Measurements from ENCODE around the gene IFI27L1. TPM values are rescaled to one million over a fixed set of nuclear protein-coding genes. Genes with fewer than 3 reads are reported as not detected.
A peak's percentile ranks its signal among the peaks of the same experiment; 100 is the strongest.
"Not testable (repeated sequence)": the region's sequence is repeated elsewhere in the genome, so short reads cannot be mapped to it uniquely, and the experiment has no call there.

The IFI27L1 gene
- total RNA-seq, 1 donor from 2014 or later: 14.0 TPM

DNA sequence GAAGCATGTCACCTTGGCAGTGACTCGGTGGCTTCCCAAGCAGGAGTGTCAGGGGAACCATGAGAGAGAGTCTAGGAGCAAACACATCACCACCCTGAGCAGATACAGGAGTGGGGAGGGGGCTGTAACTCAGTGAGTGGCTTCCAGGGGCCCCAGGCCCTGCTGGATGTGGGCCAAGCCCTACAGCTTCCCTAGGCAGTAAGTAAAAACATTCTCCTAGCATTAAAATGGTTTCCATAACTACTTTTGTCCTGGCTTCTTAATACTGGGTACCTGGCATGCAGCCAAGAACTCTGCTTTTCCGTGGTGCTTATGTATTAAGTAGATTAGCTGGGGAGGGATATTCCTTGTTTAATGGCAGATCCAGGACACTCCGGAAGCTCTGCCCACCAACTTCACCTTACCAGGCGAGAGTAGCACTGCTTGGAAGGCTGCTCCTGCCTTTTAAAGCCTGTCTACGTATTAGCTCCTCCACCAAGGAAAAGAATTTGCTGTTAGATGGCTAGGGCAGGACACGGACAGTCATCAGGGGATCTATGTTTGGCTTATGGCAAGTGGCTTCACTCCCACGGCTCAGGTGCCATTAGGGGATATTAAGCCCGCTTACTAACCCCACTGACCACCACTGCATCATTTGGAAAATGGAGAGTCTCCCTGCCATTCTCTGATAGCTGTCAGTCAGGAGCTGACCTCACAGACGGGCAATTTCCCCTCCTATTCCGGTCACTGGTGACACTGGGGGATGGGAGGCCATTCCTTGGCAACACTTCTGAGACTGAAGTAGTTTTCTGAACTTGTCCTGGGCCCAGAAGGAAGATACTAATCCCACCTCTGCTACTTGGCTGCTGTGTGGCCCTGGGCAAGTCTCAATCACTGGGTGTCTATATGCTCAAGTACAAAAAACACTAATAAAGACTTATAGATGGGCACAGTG, 32.2 kb upstream of the IFI27L1 start:
- DNase-seq: peak; percentile 40

- DNase-seq: no peak
Observed at GRCh38 chr14:94049625-94050023, 31.5 kb upstream of the IFI27L1 start.

GRCh38 chr14:94050231-94050880, 30.8 kb upstream of the IFI27L1 start:
- DNase-seq: no peak

DNA sequence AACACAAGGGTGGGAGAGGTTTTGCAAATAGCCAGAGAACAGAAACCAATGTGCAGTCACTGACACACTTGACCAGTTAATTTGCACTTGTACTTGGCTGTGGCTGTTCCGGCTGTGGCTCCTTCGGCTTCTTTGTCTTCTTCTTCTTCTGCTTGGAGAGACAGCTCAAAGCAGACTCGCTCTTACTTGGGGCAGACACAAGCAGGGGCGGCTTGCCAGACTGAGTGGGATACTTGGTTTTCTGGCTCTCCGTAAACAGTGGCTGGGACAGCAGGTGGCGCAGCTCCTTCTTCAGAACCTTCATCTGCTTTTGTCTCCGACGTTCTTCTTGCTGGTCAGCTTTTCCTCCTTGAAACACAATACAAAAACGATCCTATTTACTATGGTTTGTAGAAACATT, 30.0 kb upstream of the IFI27L1 start:
- peak; percentile 67 for DNase-seq

- DNase-seq: no peak
Observed at GRCh38 chr14:94051779-94052178, 29.3 kb upstream of the IFI27L1 start.

DNA sequence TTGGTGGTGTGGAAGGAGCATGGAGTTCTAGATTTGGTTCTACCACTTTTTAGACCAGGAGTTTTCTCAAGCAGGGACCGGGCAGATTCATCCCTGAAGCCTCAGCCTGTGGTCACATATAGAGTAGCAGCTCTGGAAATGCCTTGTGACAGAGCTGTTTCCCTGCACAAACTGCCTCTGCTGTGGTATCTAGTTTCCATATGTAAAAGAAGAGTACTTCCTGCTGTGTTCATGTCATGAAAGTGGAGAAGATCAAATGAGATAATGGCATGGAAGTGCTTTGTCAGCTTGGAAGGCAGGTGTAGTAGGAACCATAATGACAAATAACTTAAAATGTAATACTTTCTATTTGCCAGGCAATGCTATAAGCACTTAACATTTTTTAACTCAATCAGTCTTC, 28.9 kb upstream of the IFI27L1 start:
- DNase-seq: no peak

- no peak for DNase-seq
Observed at GRCh38 chr14:94052662-94053061, 28.4 kb upstream of the IFI27L1 start.

DNA sequence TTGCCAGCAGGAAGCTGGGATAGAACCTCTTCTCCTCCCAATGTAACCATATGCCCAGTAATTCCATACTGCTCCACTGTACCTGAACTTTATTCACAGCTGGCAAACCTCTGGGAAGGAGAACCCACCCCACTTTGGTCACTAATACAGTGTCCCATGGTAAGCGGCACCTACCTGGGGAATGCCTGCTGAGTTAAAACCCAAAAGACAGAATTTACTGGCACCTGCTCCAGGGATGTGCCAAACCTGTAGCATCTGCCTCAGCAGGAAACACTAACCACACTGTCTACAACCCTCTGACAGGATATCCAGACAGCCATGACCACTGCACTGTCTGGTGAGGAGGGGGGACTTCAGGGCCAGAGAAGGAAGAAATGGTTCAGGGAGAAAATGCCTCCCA, 26.7 kb upstream of the IFI27L1 start:
- no peak for DNase-seq

DNA sequence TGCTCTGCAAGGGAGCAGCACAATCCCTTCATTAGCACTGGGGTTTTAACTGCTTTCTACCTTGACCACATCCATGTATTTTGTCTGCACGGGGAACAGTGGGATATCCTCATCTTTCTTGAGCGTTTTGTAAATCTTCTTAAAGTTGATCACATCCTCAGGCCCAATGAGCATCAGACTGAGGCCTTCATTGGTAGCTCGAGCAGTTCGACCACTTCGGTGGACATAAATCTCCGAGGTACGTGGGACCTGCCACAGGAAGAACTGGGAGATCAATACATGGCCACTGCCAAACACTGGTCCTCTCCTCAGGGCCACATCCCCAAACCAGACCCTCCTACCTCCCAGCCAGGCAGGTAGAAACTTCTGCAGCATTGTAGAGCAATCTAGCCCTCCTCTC, 26.2 kb upstream of the IFI27L1 start:
- DNase-seq: no peak

GRCh38 chr14:94056579-94057308, 24.4 kb upstream of the IFI27L1 start:
- DNase-seq: no peak

DNA sequence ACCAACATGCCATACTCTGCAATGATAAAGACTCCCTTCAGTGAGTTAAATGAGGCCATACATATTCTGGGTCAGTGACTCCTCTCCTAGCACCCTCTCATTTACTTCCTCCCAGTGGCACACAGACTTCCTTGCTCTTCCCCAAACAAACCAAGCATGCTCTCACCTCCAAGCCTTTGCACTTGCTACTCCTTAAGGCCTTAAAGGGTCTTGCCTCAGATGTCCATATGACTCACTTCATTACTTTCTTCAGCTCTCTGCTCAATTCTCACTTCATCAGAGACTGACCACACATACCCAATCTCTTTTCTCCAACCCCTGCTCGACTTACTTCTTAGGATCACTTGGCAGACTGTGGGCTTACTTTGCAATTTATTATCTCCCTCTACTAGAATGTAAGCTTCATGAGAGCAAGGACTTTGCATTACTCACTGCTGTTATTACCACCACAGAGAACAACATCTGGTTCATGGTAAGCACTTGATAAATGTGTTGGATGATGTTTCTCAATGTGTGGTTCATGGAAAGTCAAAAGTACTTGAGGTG, 22.9 kb upstream of the IFI27L1 start:
- DNase-seq: no peak

DNA sequence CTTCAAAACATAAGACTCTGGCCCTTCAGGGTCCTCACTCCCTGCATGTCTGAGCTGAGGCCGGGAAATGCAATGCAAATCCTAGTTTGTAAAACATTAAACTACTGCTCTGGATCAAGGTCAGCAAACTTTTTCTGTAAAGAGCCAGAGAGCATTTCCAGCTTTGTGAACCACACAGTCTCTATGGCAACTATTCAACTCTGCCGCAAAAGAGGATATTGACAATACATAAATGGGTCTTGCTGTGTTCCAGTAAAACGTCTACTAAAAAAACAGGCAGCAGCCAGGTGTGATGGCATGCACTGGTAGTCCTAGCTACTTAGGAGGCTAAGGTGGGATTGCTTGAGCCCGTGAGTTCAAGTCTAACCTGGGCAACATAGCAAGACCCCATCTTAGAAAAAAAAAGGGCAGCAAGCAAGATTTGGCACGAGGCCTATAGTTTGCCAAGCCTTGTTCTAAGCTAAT, 22.4 kb upstream of the IFI27L1 start:
- DNase-seq: no peak

DNA sequence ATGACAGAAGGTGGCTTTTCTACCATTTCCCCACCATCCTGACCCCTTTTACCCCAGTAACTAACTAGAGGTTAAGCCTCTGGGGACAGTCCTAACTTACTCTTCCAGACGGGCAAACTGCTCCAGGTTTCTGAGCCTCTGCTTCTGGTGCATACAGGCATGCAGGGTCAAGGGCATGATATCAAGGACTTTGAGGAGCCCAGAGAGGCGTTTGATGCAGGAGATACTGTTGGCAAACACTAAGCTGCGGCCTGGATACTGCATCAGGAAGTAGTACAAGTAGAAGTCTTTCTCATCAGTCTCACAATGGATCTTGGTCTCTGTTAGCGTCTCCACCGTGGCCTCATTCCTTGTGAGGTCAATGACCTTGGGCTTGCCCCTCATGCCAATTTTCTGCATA, 21.1 kb upstream of the IFI27L1 start:
- no peak for DNase-seq

DNA sequence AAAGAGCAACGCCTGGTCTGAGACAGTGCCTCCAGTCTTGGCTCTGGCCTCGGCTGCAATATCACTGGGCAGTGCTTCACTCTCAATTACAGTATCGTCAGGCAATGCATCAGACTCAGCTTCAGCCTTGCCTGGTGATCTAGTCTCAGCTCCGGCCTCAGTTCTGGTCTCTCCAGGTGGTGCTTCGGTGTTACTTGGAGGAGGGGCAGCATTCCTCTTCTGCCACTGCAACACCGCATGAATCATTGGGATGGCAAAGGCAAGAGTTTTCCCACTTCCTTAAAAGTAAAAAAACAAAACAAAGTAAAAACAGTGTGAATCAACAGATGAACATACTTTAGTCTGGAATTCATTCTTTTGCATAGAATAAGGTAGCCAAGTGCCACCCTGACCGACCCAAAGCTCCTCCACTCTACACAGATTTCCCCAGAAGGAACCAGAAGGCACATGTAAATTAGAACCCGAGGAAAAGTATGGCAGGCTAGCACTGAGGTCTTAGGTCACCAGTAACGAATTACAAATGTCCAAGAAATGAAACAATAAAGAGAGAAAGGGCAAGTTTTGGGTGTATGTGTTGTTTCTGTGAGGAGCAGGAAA, 18.7 kb upstream of the IFI27L1 start:
- peak; percentile 43 for DNase-seq

GRCh38 chr14:94066089-94066676, 14.9 kb upstream of the IFI27L1 start:
- peak; percentile 33 for DNase-seq

DNA sequence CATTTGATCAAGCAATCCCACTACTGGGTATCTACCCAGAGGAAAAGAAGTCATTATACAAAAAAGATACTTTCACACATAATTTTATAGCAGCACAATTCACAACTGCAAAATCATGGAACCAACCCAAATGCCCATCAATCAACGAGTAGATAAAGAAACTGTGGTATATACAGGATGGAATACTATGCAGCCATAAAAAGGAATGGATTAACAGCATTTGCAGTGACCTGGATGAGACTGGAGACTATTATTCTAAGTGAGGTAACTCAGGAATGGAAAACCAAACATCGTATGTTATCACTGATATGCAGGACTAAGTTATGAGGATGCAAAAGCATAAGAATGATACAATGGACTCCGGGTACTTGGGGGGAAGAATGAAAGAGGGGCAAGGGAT, 9.0 kb upstream of the IFI27L1 start:
- not testable (repeated sequence) for DNase-seq

- no peak for DNase-seq
Observed at GRCh38 chr14:94074534-94074933, 6.6 kb upstream of the IFI27L1 start.

- DNase-seq: no peak
Observed at GRCh38 chr14:94075008-94075407, 6.1 kb upstream of the IFI27L1 start.

- DNase-seq: no peak
Observed at GRCh38 chr14:94077111-94077821, 3.8 kb upstream of the IFI27L1 start.

DNA sequence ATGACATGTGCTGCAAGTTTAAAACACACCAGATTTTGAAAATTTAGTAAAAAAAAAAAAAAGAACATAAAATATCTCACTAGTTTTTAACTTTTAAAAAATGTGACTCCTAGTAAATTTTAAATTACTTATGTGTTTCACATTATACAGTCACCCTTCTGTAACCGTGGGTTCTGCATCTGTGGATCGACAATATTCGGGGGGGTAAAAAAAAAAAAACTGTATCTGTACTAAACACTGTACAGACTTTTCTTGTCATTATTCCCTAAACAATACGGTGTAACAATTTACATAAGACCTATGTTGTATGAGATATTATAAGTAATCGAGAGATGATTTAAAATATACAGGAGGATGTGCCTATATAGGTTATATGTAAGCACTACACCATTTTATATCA, 3.3 kb upstream of the IFI27L1 start:
- DNase-seq: no peak

GRCh38 chr14:94079891-94080620, 1.1 kb upstream of the IFI27L1 start:
- peak; percentile 64 for DNase-seq
